Measurements from ENCODE around the gene ACTN1.
A peak's percentile ranks its signal among the peaks of the same experiment; 100 is the strongest.

Gene ACTN1

GRCh38 chr14:68884031-68885030, 94.8 kb downstream of the ACTN1 start:
- peak; percentile 85 for DNase-seq

GRCh38 chr14:68882235-68882634, 96.9 kb downstream of the ACTN1 start:
- DNase-seq = no peak

GRCh38 chr14:68881396-68881795, 97.7 kb downstream of the ACTN1 start:
- no peak for DNase-seq

GRCh38 chr14:68880581-68881105, 98.5 kb downstream of the ACTN1 start:
- DNase-seq = no peak

GRCh38 chr14:68879841-68880575, 99.1 kb downstream of the ACTN1 start:
- DNase-seq = no peak

GRCh38 chr14:68879321-68879781, 99.8 kb downstream of the ACTN1 start:
- DNase-seq = no peak

- DNase-seq = no peak
Measured at GRCh38 chr14:68878908-68879307, 100.2 kb downstream of the ACTN1 start.

GRCh38 chr14:68877993-68878575, 101.0 kb downstream of the ACTN1 start:
- no peak for DNase-seq

- DNase-seq = no peak
Measured at GRCh38 chr14:68876976-68877375, 102.1 kb downstream of the ACTN1 start.

GRCh38 chr14:68874746-68875155, 104.4 kb downstream of the ACTN1 start:
- no peak for DNase-seq

GRCh38 chr14:68873376-68873775, 105.7 kb downstream of the ACTN1 start:
- DNase-seq = no peak

GRCh38 chr14:68871392-68871791, 107.7 kb downstream of the ACTN1 start:
- DNase-seq = no peak

- DNase-seq = no peak
Measured at GRCh38 chr14:68866991-68867533, 112.0 kb downstream of the ACTN1 start.

- no peak for DNase-seq
Measured at GRCh38 chr14:68865542-68865941, 113.6 kb downstream of the ACTN1 start.

- DNase-seq = no peak
Measured at GRCh38 chr14:68864361-68864750, 114.7 kb downstream of the ACTN1 start.

GRCh38 chr14:68863610-68864360, 115.3 kb downstream of the ACTN1 start:
- DNase-seq = no peak

- peak; percentile 56 for DNase-seq
Measured at GRCh38 chr14:68862954-68863594, 116.0 kb downstream of the ACTN1 start.

GRCh38 chr14:68860771-68861170, 118.3 kb downstream of the ACTN1 start:
- DNase-seq = no peak

GRCh38 chr14:68857516-68858070, 121.5 kb downstream of the ACTN1 start:
- no peak for DNase-seq

GRCh38 chr14:68856572-68856971, 122.5 kb downstream of the ACTN1 start:
- no peak for DNase-seq

- DNase-seq = no peak
Measured at GRCh38 chr14:68854421-68854820, 124.7 kb downstream of the ACTN1 start.
